ENCODE measurements around the gene PCNX3. TPM values are rescaled to one million over a fixed set of nuclear protein-coding genes. Genes with fewer than 3 reads are reported as not detected.

The PCNX3 gene
- polyA plus RNA-seq, 1 donor (not counting 4 experiments of a cell fraction or from before 2014, with no cell fraction given), result 6.1 TPM

DNA sequence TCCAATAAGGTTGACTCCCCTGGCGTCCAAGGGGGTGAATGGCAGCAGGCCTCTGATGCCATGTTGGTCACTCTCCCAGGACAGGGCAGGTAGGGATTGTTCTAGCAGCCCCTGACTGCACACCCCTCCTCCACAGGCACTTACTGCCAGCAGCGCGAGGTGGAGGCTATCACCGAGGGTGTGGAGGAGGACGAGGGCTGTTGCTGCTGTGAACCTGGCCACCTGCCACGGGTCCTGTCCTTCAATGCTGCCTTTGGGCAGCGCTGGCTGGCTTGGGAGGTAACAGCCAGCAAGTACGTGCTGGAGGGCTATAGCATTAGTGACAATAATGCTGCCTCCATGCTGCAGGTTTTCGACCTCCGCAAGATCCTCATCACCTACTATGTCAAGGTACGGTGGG, 14.6 kb downstream of the PCNX3 start:
- dilution Hi-C loops (cut with MboI; ENCODE audit: extremely low pct_ligation_motif_present, low sequenced_read_pairs), result no loop called here

DNA sequence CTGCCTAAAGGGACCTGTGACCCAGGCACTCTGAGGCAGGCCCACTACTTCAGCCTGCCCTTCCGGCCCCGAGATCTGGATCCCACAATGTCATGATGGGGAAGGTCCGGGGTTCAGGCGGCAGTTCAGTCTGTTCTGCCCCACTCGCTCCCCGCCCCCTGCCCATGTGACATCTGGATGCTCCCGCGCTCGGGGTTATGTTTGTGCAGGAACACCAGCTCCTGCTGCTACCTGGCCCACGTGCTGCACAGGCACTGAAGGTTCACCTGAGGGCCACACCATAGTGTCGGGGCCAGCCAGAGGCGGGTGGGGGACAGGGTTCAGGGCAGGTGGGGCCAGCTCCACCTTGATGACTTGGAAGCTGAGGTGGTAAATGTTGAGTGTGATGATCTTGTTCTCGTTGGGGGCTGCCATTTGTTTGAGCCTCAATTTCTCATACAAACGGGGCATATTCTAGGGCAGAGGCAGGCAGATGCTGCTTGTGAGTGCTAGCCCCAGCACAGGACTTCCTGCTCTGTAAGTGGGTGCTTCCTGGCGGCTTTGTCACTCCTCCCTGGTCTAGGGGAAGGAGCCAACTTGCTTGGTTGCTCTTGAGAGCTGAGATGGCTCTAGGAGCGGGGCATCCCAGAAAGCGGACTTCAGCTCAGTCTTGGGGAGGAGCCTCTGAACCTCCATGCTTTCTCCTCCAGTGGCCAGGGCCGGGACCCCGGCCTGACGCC, 18.0 kb downstream of the PCNX3 start:
- Histone ChIP-seq H2AFZ (ENCODE audit: control insufficient read depth, low read length) (no peak overlapping the region), H3K27ac (ENCODE audit: control insufficient read depth, insufficient read depth, low read length) (no peak overlapping the region), H3K9me1 (ENCODE audit: control insufficient read depth, extremely low read depth, insufficient read depth, low read length) (no peaks in the 10 kb centered on the region), H3K4me2 (ENCODE audit: control insufficient read depth, extremely low read depth, insufficient read depth, low read depth, low read length) (no peak overlapping the region), H3K27me3 (ENCODE audit: control insufficient read depth, extremely low read depth, insufficient read depth, low read length) (no peaks in the 10 kb centered on the region), H3K9ac (ENCODE audit: control insufficient read depth, extremely low read depth, insufficient read depth, low read length) (no peak overlapping the region), H4K20me1 (ENCODE audit: control insufficient read depth, extremely low read depth, insufficient read depth, low read length) (peaks cover 4% of the 10 kb centered on the region), H3K4me3 (ENCODE audit: control insufficient read depth in 2 of 3, extremely low read depth in 1 of 3, insufficient read depth in 2 of 3, low read depth in 1 of 3, low read length in 3 of 3) (no peak overlapping the region), H3K4me1 (ENCODE audit: control insufficient read depth, extremely low read depth, insufficient read depth, low read length) (peaks cover 5% of the 10 kb centered on the region), H3K79me2 (ENCODE audit: control insufficient read depth, insufficient read depth, low read length) (no peaks in the 10 kb centered on the region), H3K9me3 (ENCODE audit: control insufficient read depth, low read depth, low read length) (no peaks in the 10 kb centered on the region), H3K36me3 (ENCODE audit: control insufficient read depth in 2 of 2, extremely low read depth in 1 of 2, insufficient read depth in 2 of 2, low read length in 2 of 2) (peaks cover 49 to 55% of the 10 kb centered on the region in 2 experiments)
- TF ChIP-seq EZH2 (IDR thresholded peaks at IDR 0.05; ENCODE audit: low read length), result no peak
- TF ChIP-seq, protein P1, sequence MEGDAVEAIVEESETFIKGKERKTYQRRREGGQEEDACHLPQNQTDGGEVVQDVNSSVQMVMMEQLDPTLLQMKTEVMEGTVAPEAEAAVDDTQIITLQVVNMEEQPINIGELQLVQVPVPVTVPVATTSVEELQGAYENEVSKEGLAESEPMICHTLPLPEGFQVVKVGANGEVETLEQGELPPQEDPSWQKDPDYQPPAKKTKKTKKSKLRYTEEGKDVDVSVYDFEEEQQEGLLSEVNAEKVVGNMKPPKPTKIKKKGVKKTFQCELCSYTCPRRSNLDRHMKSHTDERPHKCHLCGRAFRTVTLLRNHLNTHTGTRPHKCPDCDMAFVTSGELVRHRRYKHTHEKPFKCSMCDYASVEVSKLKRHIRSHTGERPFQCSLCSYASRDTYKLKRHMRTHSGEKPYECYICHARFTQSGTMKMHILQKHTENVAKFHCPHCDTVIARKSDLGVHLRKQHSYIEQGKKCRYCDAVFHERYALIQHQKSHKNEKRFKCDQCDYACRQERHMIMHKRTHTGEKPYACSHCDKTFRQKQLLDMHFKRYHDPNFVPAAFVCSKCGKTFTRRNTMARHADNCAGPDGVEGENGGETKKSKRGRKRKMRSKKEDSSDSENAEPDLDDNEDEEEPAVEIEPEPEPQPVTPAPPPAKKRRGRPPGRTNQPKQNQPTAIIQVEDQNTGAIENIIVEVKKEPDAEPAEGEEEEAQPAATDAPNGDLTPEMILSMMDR (optimal IDR thresholded peaks at IDR 0.05 in 1 of 3, IDR thresholded peaks at IDR 0.05 in 1 of 3, conservative IDR thresholded peaks at IDR 0.05 in 1 of 3; ENCODE audit: extremely low read depth in 1 of 3, insufficient read depth in 2 of 3, low read length in 3 of 3), result no peak
- DNase-seq (ENCODE audit: low read depth, low spot score) (no peak), FAIRE-seq (no peak)
- dilution Hi-C loops (cut with MboI; ENCODE audit: extremely low pct_ligation_motif_present, low sequenced_read_pairs), result no loop called here

More for the DNA sequence above, 14.6 kb downstream of the PCNX3 start:
- no peak overlapping the region for H2AFZ ChIP-seq (ENCODE audit: control insufficient read depth, low read length)
- no peaks in the 10 kb centered on the region for H3K79me2 ChIP-seq (ENCODE audit: control insufficient read depth, insufficient read depth, low read length)
- no peak overlapping the region for H3K27ac ChIP-seq (ENCODE audit: control insufficient read depth, insufficient read depth, low read length)
- H3K4me1 ChIP-seq (ENCODE audit: control insufficient read depth, extremely low read depth, insufficient read depth, low read length), result no peaks in the 10 kb centered on the region
- H3K36me3 ChIP-seq (ENCODE audit: control insufficient read depth in 2 of 2, extremely low read depth in 1 of 2, insufficient read depth in 2 of 2, low read length in 2 of 2), result peaks cover 57 to 62% of the 10 kb centered on the region in 2 experiments
- no peak overlapping the region for H3K9ac ChIP-seq (ENCODE audit: control insufficient read depth, extremely low read depth, insufficient read depth, low read length)
- H3K27me3 ChIP-seq (ENCODE audit: control insufficient read depth, extremely low read depth, insufficient read depth, low read length), result no peaks in the 10 kb centered on the region
- TF ChIP-seq, protein P1 (optimal IDR thresholded peaks at IDR 0.05 in 1 of 3, IDR thresholded peaks at IDR 0.05 in 1 of 3, conservative IDR thresholded peaks at IDR 0.05 in 1 of 3; ENCODE audit: extremely low read depth in 1 of 3, insufficient read depth in 2 of 3, low read length in 3 of 3), result no peak
- no peak for TF ChIP-seq EZH2 (IDR thresholded peaks at IDR 0.05; ENCODE audit: low read length)
- no peak overlapping the region for H3K4me3 ChIP-seq (ENCODE audit: control insufficient read depth in 2 of 3, extremely low read depth in 1 of 3, insufficient read depth in 2 of 3, low read depth in 1 of 3, low read length in 3 of 3)
- DNase-seq (ENCODE audit: low read depth, low spot score) (no peak), FAIRE-seq (no peak)
- H3K9me3 ChIP-seq (ENCODE audit: control insufficient read depth, low read depth, low read length), result no peaks in the 10 kb centered on the region
- H4K20me1 ChIP-seq (ENCODE audit: control insufficient read depth, extremely low read depth, insufficient read depth, low read length), result no peaks in the 10 kb centered on the region
- H3K4me2 ChIP-seq (ENCODE audit: control insufficient read depth, extremely low read depth, insufficient read depth, low read depth, low read length), result no peak overlapping the region
- no peaks in the 10 kb centered on the region for H3K9me1 ChIP-seq (ENCODE audit: control insufficient read depth, extremely low read depth, insufficient read depth, low read length)
